Fibroblast of mammary gland (primary cell): ENCODE data around the gene FCGR1A.
"Not testable (repeated sequence)": the region's sequence is repeated elsewhere in the genome, so short reads cannot be mapped to it uniquely, and the experiment has no call there.

Experiments used
- DNase-seq: peaks from one replicate; pipeline ENCODE4 v3.0.0-alpha.2; 2010; ENCODE audit warnings: low read depth
- H3K4me3 ChIP-seq: 2 replicates; pipeline ENCODE4 v1.5.1; 2011; ENCODE audit warnings: low read depth, mild to moderate bottlenecking, low read length, moderate library complexity; ENCODE audit not compliant: control insufficient read depth

Gene FCGR1A

DNA sequence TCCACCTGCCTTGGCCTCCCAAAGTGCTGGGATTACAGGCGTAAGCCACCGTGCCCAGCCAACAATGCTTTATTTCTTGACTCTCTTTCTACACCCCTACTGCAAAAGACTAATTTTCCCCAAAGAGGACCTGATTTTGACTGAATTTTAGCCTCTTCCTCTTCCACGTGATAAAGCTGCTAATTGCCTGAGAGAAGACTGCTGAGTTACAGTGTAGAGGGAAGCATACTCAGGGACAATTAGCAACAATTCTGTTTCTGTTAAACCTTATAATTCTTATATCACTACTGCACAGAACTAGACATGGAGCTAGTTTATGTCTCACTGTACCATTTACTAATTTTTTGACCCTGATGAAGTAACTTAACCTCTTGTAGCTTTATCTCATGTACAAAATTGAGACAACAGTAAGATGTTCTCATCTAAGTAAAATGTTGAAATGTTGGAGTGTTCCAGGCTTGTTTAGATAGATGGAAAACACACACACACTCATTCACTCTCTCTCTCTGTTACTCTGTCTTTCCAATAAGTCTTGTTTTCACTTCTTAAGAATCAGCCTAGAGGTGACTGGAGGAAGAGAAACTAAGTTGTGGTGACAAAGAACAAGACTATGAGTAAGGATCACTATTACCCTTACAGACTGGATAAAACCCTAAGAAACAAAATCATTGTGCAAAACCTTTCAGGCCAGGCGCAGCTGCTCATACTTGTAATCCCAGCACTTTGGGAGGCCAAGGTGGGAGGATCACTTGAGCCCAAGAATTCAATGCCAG is 10.7 kb upstream of the FCGR1A start:
- not testable (repeated sequence) for DNase-seq, H3K4me3 ChIP-seq

DNA sequence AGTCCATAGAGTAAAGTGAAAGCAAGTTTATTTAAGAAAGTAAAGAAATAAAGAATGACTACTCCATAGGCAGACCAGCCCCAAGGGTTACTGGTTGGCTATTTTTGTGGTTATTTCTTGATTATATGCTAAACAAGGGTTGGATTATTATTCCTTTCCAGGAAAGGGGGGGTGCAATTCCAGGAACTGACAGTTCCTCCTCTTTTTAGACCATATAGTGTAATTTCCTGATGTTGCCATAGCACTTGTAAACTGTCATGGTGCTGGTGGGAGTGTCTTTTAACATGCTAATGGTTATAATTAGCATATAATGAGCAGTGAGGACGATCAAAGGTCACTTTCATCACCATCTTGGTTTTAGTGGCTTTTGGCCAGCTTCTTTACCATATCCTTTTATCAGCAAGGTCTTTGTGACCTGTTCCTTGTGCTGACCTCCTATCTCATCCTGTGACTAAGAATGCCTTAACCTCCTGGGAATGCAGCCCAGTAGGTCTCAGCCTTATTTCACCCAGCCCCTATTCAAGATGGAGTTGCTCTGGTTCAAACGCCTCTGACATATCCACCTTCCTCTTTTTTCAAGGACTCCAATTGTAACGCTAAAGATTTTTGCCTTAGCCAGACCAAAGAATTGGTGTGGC is 6.9 kb upstream of the FCGR1A start:
- not testable (repeated sequence) for DNase-seq, H3K4me3 ChIP-seq

DNA sequence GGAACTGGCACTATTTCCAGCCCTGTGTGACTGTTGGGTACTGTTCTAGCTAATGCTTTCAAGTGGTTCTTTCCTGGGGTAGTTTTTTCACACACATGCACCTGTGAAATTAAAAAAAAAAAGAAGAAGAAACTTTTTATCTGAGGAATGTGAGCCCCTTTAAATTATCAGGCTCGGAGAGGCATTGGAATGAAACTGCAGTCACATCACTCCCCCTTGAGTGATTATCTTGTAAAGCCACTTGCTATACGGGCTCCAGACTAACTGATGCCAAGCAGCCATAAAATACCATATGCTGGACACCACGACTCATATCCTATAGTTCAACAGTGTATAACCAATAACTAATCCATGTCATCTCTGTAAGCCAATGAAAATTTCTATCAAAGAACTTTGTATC is 5.4 kb upstream of the FCGR1A start:
- DNase-seq, H3K4me3 ChIP-seq: not testable (repeated sequence)

DNA sequence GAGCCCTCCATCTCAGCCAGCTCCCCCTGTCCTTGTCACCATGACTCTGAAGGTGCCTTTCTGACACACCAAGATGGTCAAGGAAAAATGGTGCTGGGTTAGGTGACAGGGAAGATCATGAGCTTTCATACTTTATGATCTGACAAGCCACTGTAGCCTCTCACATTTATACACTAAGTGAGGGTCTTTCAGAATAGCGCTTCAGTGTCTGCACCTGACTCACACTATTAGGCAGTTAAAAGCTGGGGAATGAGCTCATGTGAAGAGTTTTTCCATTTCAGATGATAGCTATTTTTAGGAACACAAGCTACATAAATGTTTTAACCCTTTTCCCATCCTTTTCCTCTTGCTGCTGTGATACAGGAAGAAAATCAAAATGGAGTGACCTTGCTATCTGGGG is 4.2 kb upstream of the FCGR1A start:
- not testable (repeated sequence) for H3K4me3 ChIP-seq, DNase-seq

DNA sequence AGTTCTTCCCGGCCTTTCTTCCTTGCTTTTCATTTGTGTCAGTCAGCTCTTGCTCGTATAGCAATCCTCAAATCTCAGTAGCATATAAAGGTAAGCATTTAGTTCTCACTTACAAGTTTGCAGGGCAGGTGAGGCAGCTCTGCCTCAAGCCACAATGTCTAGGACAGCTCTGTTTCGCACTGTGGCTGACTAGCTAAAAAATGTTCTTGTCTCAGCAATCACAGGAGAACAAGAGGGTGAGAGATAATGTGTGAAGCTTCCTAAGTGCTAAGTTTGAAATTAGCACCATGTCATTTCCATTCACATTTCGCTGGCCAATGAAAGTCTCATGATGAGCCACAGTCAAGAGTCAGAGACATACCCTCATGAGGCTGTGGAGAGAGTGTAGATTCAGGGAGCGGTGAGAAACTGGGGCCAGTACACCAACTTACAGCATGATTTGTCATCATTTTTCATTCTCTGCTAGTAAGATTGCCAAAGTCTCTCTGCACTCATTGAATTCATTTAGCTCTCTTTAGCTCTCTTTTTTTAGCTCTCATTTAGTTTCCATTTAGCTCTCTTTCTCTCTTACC is 995 bp upstream of the FCGR1A start:
- H3K4me3 ChIP-seq, DNase-seq: not testable (repeated sequence)

DNA sequence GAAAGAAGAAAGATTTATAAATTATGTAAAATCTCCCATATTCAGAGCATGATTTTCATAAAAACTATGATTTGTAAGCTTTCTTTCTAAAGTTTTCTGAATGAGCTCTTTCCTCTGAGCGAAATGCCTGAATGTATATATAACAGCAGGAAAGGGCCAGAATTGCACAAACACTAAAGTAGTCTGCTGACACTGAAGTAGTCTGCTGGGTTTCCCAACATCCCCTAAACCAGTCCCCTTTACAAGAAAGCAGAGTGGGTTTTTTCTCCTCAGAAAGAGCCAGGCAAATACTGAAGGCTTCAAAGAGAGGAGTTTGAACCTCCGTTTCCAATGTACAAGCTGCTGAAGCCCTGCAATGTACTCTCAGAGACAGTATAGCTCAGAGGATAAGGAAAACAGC is 795 bp downstream of the FCGR1A start:
- H3K4me3 ChIP-seq, DNase-seq: not testable (repeated sequence)

DNA sequence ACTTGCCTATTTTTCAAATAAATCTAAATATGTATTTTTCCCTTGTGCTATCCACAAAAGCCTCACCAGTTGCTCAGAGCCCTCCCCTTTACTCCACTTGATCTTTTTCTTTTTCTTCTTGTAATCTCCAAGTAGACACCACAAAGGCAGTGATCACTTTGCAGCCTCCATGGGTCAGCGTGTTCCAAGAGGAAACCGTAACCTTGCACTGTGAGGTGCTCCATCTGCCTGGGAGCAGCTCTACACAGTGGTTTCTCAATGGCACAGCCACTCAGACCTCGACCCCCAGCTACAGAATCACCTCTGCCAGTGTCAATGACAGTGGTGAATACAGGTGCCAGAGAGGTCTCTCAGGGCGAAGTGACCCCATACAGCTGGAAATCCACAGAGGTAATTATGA is 1.4 kb downstream of the FCGR1A start:
- not testable (repeated sequence) for H3K4me3 ChIP-seq, DNase-seq

DNA sequence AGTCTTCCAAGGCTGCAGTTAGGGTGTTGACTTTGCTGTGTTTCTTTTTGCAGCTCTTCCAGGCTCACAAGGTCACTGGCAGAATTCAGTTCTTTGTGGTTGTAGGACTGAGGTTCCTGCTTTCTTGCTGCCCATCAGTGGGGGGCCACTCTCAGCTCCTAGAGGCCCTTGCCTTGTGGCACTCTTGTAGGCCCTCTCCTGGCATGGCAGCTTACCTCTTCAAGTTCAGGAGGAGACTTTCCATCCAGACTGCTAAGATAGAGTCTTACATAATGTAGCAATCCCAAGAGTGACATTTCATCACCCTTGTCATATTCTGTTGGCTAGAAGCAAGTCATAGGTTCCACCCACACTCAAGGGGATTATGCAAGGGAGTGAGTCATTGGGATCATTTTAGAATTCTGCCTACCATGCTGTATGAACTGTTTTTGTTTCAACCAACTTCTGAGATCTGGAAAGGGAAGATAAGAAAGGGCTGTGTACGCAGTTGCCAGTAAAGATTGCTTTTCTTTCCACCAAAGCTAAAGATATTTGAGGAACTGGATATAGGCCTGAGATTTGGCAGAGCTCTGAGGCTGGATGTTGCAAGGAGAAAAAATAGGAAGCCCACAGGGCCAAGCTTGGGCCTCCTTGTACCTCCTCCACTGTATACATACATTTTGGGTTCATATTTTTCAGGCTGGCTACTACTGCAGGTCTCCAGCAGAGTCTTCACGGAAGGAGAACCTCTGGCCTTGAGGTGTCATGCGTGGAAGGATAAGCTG is 5.4 kb downstream of the FCGR1A start:
- H3K4me3 ChIP-seq, DNase-seq: not testable (repeated sequence)

DNA sequence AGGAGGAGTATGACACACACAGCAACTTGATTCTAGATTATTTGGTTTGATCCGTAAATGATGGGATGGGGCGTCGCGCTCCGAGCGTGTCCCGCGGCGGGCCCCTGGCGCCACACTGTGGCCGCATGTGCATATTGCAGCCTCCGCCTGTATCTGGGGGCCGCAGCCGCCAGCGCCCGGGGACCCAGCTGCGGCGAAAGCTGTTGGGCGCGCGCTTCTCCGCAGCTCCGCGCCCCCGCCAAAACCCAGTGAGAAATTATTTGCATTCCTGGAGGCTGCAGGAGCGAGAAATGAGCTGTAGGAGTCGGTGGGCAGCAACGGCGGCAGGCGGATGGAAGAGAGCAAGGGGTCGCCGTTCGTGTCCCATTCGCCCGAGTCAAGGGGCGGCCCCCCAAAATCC is 10.0 kb downstream of the FCGR1A start:
- not testable (repeated sequence) for DNase-seq, H3K4me3 ChIP-seq

DNA sequence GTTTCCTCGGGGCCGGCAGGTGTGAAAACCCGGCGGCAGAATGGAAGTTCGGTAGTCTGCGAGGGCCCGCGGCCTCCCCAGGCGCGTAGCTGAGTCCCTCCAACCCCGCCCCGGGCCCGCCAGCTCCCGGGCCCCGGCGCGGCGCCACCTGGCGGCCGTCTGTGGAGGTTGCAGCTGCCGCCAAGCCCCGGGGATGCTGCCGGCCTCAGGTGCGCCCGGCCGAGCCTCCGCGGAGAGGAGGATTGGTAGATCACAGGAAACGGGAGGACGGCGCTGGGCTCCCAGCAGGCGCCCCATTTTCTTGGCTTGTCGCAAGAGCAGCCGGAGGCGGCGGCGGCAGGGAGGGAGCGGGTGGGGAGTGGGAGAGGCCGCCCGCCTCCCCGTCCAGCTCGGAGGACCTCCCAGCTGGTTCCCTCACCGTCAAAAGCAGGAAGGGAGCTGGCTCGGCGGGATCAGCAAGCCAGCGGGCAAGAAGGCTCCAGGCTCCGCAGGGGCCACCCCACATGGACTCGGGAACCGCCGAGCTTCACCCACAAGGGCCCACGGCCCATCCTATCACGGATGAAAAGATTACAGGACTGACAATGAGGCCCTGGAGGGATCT is 10.5 kb downstream of the FCGR1A start:
- not testable (repeated sequence) for H3K4me3 ChIP-seq

DNA sequence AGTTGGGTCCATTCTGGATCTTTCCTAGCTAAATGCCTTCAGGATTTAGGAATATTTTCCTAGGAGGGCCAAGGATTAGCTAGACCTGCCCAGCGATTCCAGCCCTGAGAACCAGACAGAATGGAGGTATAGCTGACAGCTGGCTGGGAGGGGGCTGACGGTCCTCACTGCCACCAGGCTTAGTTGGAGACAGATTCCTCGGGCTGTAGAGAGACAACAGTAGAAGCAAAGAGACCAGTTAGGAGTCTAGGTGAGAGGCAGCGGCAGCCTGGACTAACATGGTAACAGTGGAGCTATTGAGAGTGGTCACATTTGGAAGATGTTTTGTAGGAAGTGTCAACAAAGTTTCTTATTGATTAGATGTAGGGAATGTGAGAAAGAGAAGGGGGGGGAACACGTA is 11.4 kb downstream of the FCGR1A start:
- H3K4me3 ChIP-seq, DNase-seq: not testable (repeated sequence)

More for the DNA sequence above, 10.5 kb downstream of the FCGR1A start:
- DNase-seq = peak; percentile 16

DNA sequence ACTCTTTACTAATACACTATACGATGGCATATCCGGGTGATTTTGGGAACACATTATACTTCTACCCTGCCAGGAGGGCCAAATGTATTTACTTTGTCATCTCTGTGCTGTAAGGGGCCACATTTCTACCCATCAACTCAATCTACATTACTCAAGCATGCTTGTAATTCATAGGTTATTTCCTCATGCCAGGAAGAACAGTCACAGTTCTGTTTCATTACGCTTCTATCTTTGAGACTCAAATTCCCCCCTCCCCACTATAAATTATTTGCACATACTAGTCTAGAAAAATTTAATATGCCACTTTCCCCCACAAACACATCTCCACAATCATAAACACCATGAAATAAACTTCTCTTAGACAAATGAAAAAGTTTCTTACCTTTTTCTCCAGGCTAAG is 19.1 kb downstream of the FCGR1A start:
- DNase-seq, H3K4me3 ChIP-seq: not testable (repeated sequence)

DNA sequence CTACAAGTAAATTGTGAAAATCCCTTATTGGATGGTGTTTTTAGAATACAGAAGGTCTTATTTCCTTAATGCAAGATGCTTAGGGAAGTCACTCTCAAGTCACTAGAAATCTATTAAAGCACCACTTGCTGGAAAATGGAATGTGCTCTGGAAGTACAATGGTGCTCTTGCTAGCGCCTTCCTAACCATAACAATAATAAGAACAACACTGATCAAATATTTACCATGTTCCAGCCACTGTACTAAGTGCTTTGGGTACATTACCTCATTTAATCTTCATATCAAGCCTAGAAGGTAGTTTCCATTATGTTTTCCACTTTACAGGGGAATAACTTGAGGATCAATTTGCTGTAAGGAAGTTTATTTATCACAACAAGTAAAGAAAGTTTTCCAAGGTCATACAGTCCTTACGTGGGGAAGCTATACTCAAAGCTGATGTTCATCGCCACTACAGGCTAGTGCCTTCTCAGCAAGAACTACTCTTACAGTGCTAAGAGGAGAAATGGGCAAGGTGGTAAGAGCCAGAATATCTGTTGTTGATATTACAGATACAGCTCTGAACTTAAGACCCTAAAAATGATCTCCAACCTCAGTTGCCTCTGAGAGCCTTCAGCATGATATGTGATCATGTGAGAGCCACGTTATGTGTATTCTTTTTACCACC is 22.1 kb downstream of the FCGR1A start:
- DNase-seq, H3K4me3 ChIP-seq: not testable (repeated sequence)

DNA sequence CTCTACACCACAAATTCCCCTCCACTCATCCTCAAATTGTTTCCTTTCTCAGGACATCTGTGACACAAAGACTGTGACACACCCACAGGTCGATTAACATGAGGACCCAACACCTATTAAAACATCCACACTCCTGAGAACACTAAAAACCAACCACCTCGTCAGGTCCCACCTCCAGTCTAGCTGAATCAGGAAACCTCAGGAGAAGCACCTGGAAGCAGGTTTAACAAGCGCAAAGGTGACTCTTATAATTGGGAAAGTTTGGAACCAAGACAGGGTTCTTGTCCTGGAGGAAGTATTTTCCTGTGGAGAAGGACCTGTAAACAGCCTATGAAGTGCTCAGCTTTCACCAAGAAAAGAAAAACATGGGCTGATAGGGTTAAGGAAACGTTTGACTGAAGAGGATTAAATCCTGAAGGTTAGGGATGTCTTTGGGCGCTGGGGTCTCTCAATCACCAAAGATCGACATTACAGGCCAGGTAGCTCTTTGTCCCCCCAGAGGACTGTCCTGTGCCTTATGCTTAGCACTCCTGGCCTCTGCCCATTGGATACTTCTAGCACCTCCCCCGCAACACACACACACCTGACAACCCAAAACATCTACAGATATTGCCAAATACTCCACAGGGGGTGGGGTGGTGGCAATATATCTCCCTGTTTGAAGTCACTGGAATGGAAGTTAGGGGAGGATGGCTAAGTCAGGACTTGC is 28.4 kb downstream of the FCGR1A start:
- H3K4me3 ChIP-seq, DNase-seq: not testable (repeated sequence)

DNA sequence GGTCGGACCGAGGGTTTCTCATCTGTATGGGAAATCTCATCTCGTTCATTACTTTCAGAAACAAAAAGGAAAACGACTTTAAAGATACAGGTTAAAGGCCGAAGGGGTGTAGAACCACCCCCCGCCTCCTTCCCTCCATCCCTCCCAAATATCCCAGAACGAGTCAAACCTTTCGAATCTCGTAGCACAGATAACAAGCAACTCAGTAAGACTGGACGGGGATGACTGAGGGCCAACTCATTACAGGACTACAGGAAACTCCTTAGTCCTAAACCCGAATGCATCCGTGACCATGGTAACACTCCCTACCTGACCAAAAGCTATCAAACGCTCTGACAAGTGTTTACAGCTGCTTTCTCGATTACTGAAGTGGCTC is 29.0 kb downstream of the FCGR1A start:
- H3K4me3 ChIP-seq = peak overlapping the region; percentile 25
- peak; percentile 14 for DNase-seq

DNA sequence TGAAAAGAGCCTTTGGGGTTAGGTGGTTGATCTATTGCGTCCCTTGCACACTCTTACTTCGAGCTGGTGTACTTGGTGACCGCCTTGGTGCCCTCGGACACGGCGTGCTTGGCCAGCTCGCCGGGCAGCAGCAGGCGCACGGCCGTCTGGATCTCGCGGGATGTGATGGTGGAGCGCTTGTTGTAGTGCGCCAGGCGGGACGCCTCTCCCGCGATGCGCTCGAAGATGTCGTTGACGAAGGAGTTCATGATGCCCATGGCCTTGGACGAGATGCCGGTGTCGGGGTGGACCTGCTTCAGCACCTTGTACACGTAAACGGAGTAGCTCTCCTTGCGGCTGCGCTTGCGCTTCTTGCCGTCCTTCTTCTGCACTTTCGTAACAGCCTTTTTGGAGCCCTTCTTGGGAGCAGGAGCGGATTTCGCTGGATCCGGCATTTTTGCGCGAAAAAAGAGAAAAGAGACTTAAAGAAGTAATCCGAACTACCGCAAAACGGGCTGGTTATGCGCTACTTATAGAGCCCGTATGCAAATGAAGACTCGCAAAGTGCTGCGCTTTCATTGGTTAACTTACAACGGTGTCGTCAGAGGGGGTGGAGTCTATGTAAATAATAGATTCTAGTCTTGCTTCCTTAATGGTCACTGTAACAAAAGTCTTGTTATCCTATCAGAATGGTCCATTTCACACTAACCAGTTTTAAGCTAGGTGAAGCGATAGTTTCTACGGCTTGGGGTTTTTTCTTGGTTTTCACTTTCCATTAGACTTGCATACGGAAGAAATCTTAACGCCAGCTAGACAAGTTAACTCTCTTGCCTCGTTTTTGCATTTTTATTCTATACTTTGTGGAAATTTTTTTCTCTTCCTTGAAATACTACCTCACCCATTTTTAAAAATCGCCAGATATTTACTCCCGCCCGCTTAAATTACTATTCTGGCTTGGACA is 29.7 kb downstream of the FCGR1A start:
- peak overlapping the region; percentile 52 for H3K4me3 ChIP-seq
- DNase-seq = peak; percentile 93
